ENCODE results near the gene HSPA1B. TPM values are rescaled to one million over a fixed set of nuclear protein-coding genes. Genes with fewer than 3 reads are reported as not detected.

Gene HSPA1B
- total and polyA plus RNA-seq, 2 experiments from 2014 or later: 111 to 172 TPM

GRCh38 chr6:31782126-31782855 lies 45.2 kb upstream of the HSPA1B start:
- Histone ChIP-seq H3K27ac (no peak overlapping the region), H3K9me2 (replicated peaks; ENCODE audit: insufficient read depth) (no peaks in the 10 kb centered on the region), H3K9me3 (ENCODE audit: low read depth) (no peaks in the 10 kb centered on the region), H3K79me2 (no peaks in the 10 kb centered on the region), H3K27me3 (no peaks in the 10 kb centered on the region), H2AFZ (no peak overlapping the region), H3K4me3 (no peak overlapping the region), H3K4me1 (ENCODE audit: insufficient read depth) (peaks cover 12% of the 10 kb centered on the region), H3K36me3 (replicated peaks; ENCODE audit: insufficient read depth, low read depth) (no peaks in the 10 kb centered on the region), H4K20me1 (ENCODE audit: insufficient read depth, poor library complexity, severe bottlenecking) (no peaks in the 10 kb centered on the region), H3K4me2 (no peak overlapping the region)
- DNase-seq (ENCODE audit: low spot score): no peak
- WGBS (ENCODE audit: low lambda C conversion rate, missing lambda C conversion rate): 98% methylated on average over 31 of the region's 32 CpGs
- TF ChIP-seq EZH2 (IDR thresholded peaks at IDR 0.05; ENCODE audit: borderline replicate concordance): no peak
- no peak for TF ChIP-seq EZH2phosphoT487 (IDR thresholded peaks at IDR 0.05; ENCODE audit: low read depth, severe bottlenecking, unreplicated experiment)
- TF ChIP-seq CTCF (IDR thresholded peaks at IDR 0.05; ENCODE audit: poor library complexity): no peak

GRCh38 chr6:31784098-31784925 lies 43.2 kb upstream of the HSPA1B start:
- H3K4me2 ChIP-seq: no peak overlapping the region
- H3K27ac ChIP-seq: no peak overlapping the region
- no peaks in the 10 kb centered on the region for H3K36me3 ChIP-seq (replicated peaks; ENCODE audit: insufficient read depth, low read depth)
- no peaks in the 10 kb centered on the region for H3K4me1 ChIP-seq (ENCODE audit: insufficient read depth)
- 96% methylated on average over 15 of the region's 15 CpGs for WGBS (ENCODE audit: low lambda C conversion rate, missing lambda C conversion rate)
- no peaks in the 10 kb centered on the region for H3K27me3 ChIP-seq
- H3K9me2 ChIP-seq (replicated peaks; ENCODE audit: insufficient read depth): no peaks in the 10 kb centered on the region
- H3K4me3 ChIP-seq: no peak overlapping the region
- H4K20me1 ChIP-seq (ENCODE audit: insufficient read depth, poor library complexity, severe bottlenecking): no peaks in the 10 kb centered on the region
- H3K79me2 ChIP-seq: peaks cover 2% of the 10 kb centered on the region
- H3K9me3 ChIP-seq (ENCODE audit: low read depth): no peaks in the 10 kb centered on the region
- H2AFZ ChIP-seq: no peak overlapping the region
- DNase-seq (ENCODE audit: low spot score): no peak
- no peak for TF ChIP-seq EZH2 (IDR thresholded peaks at IDR 0.05; ENCODE audit: borderline replicate concordance)
- no peak for TF ChIP-seq EZH2phosphoT487 (IDR thresholded peaks at IDR 0.05; ENCODE audit: low read depth, severe bottlenecking, unreplicated experiment)

GRCh38 chr6:31785475-31785874 lies 42.1 kb upstream of the HSPA1B start:
- H3K4me2 ChIP-seq: no peak overlapping the region
- peaks cover 3% of the 10 kb centered on the region for H3K79me2 ChIP-seq
- no peak overlapping the region for H3K4me3 ChIP-seq
- H3K36me3 ChIP-seq (replicated peaks; ENCODE audit: insufficient read depth, low read depth): no peaks in the 10 kb centered on the region
- H3K27me3 ChIP-seq: no peaks in the 10 kb centered on the region
- over 99% methylated on average over 11 of the region's 11 CpGs for WGBS (ENCODE audit: low lambda C conversion rate, missing lambda C conversion rate)
- H3K27ac ChIP-seq: no peak overlapping the region
- H3K4me1 ChIP-seq (ENCODE audit: insufficient read depth): no peaks in the 10 kb centered on the region
- no peak overlapping the region for H2AFZ ChIP-seq
- no peaks in the 10 kb centered on the region for H3K9me3 ChIP-seq (ENCODE audit: low read depth)
- no peaks in the 10 kb centered on the region for H4K20me1 ChIP-seq (ENCODE audit: insufficient read depth, poor library complexity, severe bottlenecking)
- no peak for DNase-seq (ENCODE audit: low spot score)
- no peaks in the 10 kb centered on the region for H3K9me2 ChIP-seq (replicated peaks; ENCODE audit: insufficient read depth)
- TF ChIP-seq EZH2phosphoT487 (IDR thresholded peaks at IDR 0.05; ENCODE audit: low read depth, severe bottlenecking, unreplicated experiment): no peak
- no peak for TF ChIP-seq CTCF (IDR thresholded peaks at IDR 0.05; ENCODE audit: poor library complexity)
- no peak for TF ChIP-seq EZH2 (IDR thresholded peaks at IDR 0.05; ENCODE audit: borderline replicate concordance)

Data from hepatocyte (in vitro differentiated cells).